ENCODE results near the gene FAM170B.

Gene FAM170B

DNA sequence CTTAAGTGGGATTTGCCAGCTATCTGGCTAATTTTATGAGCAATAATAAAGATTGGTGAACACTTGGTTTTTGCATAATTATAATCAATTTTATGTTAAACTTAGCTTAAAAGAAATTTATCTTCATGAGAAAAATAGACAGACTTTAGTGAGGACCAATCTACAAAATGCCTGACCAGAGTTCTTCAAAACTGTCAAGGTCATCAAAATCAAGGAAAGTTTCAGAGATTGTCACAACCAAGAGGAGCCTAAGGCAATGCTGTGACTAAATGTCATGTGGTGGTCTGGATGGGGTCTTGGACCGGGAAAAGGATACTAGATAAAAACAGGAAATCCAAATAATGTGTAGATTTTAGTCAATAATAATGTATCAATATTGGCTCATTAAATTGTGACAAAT, 17.7 kb upstream of the FAM170B start:
- TF ChIP-seq, protein P1, sequence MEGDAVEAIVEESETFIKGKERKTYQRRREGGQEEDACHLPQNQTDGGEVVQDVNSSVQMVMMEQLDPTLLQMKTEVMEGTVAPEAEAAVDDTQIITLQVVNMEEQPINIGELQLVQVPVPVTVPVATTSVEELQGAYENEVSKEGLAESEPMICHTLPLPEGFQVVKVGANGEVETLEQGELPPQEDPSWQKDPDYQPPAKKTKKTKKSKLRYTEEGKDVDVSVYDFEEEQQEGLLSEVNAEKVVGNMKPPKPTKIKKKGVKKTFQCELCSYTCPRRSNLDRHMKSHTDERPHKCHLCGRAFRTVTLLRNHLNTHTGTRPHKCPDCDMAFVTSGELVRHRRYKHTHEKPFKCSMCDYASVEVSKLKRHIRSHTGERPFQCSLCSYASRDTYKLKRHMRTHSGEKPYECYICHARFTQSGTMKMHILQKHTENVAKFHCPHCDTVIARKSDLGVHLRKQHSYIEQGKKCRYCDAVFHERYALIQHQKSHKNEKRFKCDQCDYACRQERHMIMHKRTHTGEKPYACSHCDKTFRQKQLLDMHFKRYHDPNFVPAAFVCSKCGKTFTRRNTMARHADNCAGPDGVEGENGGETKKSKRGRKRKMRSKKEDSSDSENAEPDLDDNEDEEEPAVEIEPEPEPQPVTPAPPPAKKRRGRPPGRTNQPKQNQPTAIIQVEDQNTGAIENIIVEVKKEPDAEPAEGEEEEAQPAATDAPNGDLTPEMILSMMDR (IDR thresholded peaks at IDR 0.05; ENCODE audit: low read depth, low read length) = no peak

DNA sequence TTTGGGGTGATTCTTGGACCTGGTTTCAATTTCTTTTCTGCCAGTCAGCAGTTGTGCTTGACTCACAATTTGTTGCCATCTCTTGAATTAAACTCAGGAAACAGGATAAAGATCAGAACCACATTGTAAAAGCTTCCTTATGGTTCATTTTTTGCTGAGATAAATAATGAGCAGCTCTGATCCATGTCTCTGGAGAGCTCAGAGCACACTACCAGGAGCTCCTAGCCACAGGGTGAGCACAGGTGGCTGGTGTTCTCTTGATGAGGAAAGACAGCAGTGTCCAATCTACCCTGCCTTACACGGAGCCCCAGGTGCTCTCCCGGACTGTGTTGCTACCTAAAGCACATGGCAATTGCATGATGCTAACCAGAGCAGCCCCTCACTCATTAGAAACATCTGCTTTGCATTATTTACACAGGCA, 17.2 kb upstream of the FAM170B start:
- no peak overlapping the region for H3K4me3 ChIP-seq (ENCODE audit: low read depth, low read length)
- TF ChIP-seq, protein P1 (IDR thresholded peaks at IDR 0.05; ENCODE audit: low read depth, low read length) = no peak

More for the DNA sequence above, 17.7 kb upstream of the FAM170B start:
- no peak overlapping the region for H3K4me3 ChIP-seq (ENCODE audit: low read depth, low read length)

DNA sequence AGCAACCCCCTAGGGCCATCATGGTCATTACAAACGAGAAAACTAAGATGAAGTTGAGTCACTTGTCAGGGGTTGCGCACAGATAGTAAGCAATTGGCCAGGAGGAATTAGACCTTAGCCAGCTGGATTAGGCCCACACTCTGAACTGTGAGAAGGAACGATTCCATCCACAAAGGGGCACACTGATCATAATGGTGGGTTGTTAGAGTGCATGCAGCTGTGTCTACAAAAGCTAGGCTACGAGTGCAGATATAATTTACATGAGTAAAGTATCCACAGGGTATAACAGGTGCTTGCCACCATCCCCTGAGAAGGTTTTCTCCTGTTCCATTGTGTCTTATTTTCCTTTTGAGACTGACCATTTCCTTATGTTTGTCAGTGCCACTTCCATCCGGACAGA, 16.6 kb upstream of the FAM170B start:
- H3K4me3 ChIP-seq (ENCODE audit: low read depth, low read length) = no peak overlapping the region
- TF ChIP-seq, protein P1 (IDR thresholded peaks at IDR 0.05; ENCODE audit: low read depth, low read length) = no peak

DNA sequence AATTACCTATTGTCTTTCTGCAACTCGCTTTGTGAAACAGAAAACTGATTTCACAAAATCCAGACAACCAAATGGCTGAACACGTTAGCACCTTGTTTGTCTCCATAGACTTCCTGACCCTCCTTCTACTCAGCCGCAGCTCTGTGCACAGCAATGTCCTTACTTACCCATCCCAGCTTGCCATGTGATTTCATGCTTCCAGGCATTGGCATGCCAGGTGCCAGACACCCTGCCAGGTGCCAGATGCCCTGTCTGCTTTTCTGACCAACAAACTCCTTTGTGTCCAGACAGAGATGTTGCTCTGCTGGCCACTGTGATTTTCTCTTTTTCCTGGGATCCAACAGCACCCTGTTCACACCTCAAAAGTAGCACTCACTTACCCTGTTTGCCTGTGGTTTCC, 16.1 kb upstream of the FAM170B start:
- TF ChIP-seq, protein P1 (IDR thresholded peaks at IDR 0.05; ENCODE audit: low read depth, low read length) = no peak
- H3K4me3 ChIP-seq (ENCODE audit: low read depth, low read length) = no peak overlapping the region

DNA sequence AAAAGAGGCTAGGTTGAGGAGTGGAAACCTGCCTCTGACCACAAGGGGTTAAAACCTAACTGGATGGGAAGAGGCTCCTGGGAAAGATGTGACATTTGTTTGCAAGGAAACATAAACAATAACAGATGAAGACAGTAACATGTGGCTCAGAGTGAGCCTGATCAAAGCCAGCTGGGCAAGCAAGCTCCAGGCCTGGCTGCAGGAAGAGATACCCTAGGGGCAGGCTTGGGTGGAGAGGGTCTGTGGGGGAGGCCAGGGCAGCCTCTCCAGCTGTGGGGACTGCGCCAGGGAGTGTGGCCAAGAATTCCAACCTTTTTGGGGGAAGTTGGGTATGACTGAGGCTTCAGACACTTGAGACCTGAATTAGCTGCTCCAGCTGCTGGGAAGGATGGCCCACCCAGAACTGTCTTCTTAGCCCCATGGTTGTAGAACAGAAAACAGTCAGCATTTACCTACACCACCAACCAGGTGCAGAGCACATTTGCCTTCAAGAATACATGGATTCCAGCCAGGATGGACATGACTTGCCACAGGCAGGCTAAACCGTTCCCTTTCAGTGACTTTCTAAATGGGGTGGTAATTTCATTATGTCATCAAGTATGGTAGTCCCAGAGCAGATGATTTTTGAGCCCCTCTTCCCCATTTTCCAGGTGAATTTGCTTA, 10.4 kb upstream of the FAM170B start:
- no peak overlapping the region for H3K4me3 ChIP-seq (ENCODE audit: low read depth, low read length)
- TF ChIP-seq, protein P1 (IDR thresholded peaks at IDR 0.05; ENCODE audit: low read depth, low read length) = no peak

DNA sequence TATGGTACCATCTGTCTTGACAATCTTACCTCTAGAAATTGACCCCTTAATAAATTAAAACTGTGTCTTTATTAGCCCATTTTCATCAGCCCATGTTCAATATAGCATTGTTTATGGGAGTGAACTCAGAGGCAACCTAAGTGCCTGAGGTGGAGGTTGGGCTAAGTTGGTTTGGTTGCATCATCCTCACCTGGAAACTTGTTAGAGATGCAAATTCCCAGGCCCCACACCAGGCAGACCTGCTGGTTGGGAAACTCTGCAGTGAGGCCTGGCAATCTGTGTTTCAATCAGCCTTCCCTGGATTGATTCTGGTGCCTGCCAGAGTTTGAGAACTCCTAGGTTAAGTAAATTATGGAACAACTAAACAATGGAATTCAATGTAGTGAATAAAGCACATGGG, 9.4 kb upstream of the FAM170B start:
- TF ChIP-seq, protein P1 (IDR thresholded peaks at IDR 0.05; ENCODE audit: low read depth, low read length) = no peak
- H3K4me3 ChIP-seq (ENCODE audit: low read depth, low read length) = no peak overlapping the region

DNA sequence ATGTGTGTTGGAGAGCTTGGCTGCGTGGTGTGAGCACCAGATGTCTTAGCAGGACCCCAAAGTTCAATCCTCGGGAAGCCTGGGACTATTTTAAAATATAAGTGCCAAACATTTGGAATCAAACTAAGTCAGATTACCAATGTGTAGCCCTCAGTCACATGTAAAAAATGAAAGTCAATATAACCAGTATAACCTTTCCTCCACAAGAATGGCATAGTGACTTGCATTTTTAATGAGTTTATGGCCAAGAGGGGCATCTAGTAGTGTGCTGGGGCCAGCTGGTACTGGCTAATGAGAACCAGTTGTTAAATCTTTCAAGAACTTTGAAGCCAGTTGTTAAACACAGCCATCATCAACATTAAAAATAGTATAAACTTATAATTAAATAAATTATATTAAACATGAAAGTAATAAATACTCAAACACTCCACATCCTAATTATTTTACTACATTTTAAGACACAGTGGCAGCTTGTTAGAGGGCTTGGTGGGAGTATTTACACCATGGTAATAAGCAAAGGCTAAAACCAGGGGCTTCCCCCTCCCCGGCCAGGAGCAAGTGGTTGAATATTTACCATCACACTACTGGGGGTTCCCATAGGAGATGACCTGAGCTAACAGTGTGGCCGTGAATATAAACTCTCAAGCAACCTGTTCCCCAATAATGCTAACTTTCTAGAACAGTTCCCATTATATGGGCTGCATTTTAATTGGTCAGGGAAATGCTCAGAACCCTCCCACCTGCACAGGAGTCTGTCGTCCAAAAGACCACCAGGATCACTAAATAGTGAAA, 7.9 kb upstream of the FAM170B start:
- H3K4me3 ChIP-seq (ENCODE audit: low read depth, low read length) = no peak overlapping the region
- TF ChIP-seq, protein P1 (IDR thresholded peaks at IDR 0.05; ENCODE audit: low read depth, low read length) = no peak
